ENCODE measurements around the gene PTCD3.

The PTCD3 gene

DNA sequence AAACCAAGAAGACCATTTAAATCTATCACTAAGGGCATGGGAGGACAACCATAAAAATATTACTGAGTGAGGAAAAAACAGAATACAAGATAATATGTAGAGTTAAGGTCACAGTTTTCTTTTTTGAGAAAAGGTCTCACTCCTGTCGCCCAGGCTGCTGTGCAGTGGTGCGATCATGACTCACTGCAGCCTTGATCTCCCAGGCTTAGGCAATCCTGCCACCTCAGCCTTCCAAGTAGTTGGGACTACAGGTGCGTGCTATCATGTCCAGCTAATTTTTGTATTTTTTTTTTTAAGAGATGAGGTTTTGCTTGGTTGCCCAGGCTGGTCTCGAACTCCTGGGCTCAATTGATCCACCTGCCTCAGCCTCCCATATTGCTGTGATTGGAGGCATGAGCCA, 24.3 kb upstream of the PTCD3 start:
- DNase-seq (ENCODE audit: low read depth in 2 of 2), result no peak

DNA sequence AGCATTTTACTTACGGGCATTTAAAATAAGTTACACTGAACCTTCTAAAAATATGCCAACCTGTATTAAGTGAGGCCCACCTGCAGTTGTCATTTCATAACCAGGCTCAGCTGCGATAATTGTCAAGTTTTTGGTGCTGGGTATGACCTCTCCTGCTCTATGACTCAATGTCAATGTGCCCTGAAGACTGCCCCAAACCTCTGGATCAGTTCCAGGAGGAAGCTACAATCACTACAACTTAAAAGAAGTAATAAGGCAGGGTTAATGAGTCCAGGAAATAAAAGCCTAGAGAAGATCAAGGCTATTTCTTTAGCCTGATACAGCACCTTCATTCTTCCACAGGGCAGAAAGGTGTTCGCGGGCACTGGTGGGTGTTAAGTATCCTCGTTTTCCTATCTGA, 23.3 kb upstream of the PTCD3 start:
- no peak for DNase-seq (ENCODE audit: low read depth in 2 of 2)

DNA sequence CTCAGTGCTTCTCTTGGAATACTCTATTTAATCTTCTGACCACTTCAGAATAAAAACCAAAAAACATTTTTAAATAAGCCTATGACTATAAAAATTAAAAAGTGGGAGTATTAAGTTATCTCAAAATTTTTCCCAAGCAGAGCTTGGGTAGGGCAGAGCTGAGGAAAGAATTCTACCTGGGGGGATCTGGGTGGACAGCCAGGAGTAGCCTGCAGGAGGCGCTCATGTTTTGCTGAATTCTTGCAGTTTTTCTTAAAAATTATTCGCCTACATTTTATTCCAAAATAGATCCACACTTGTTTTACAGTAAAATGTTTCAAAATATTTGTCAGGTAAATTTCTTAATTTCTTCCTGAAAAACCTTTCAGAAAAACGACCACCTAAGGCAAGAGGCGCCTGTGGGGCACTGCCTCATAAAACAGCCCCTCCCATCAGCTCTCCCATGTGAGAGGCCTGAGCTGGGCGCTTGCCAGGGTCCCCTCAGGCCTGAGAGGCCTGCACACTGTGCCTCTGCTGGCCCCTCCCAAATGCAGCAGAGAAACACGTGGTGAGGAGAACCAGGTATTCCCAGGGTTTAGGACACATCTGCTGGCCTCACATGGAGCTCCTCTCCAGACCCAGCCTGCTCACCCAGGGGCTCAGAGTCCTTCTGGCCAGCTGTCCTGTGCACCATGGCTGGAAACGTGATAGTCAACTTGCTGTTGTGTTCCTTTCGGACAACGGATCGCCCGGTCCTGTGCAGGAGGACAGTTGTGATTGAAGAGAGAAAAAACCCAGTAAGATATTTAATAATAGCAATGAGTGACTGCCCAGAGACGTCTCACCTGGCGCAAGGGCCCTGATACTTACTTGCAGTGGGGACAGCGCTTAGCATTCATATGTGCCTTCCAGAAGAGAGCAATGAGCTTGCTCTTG, 17.8 kb upstream of the PTCD3 start:
- DNase-seq (ENCODE audit: low read depth in 2 of 2), result no peak

DNA sequence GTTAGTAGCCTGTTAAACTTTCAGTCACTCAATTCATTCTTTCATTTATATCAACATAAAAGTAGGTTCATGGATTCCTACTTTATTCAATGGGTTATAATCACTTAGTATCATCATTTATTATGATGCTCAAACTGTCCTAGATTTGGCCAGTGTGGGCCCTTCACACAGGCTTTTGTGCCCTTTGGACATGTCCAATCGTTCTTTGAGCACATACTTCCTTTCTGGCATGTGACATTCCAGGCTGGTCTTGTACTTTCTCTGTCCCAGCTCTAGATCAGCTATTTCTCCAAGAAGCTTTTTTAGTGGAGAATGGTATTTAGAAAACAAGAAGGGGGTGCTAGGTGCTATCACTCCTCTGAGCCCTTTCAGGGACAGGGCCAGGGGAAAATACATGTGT, 11.8 kb upstream of the PTCD3 start:
- no peak for DNase-seq (ENCODE audit: low read depth in 2 of 2)

DNA sequence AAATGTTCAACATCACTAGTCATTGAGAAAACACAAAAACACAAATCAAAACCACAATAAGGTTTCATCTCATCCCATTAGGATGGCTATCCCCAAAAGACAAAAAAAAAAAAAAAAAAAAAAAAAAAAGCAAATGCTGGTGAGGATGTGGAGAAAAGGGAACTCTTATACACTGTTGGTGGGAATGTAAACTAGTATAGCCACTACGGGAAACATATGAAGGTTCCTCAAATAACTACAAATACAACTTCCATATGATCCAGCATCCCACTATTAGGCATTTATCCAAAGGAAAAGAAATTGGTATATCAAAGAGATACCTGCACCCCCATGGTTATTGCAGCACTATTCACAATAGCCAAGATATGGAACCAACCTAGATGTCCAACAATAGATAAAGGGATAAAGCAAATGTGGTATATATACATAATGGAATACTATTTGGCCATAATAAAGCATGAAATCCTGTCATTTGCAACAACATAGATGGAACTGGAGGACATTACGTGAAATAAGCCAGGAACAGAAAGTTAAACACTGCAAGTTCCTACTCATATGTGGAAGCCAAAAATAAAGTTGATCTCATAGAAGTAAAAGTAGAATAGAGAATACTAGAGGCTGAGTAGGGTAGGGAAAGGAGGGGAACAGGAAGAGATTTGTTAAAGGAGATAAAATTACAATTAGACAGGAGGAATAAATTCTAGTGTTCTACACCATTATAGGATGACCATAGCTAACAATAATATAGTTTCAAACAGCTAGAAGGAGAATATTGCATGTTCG, 8.7 kb upstream of the PTCD3 start:
- no peak for DNase-seq (ENCODE audit: low read depth in 2 of 2)

DNA sequence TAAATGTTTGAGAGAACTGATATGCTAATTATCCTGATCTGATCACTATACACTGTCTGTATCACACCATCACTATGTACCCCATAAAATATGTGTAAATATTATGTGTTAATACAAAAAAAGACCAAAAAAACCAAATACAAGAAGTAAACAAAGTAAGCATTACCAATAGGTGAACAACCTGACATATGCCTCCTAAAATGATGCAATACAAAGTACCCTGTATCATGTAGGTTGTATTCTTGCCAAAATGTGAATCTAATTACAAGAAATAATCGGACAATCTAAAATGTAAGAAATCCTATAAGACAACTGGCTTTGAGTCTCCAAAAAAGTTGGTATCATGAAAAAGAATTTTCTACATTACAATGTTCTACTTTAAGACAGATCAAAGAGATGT, 8.1 kb upstream of the PTCD3 start:
- no peak for DNase-seq (ENCODE audit: low read depth in 2 of 2)

DNA sequence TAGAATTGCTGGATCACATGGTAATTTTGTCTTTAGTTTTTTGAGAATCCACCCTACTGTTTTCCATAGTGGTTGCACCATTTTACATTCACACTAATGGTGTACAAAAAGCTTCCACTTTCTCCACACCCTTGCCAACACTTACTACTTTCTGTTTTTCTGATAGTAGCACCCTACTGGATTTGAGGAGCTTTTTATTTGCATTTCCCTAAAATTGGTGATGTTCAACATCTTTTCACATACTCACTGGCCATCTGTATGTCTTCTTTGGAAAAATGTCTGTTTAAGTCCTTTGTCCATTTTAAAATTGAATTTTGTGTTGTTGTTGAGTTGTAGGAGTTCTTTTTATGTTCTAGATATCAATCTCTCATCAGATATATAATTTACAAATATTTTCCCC, 3.9 kb upstream of the PTCD3 start:
- DNase-seq (ENCODE audit: low read depth in 2 of 2), result no peak

DNA sequence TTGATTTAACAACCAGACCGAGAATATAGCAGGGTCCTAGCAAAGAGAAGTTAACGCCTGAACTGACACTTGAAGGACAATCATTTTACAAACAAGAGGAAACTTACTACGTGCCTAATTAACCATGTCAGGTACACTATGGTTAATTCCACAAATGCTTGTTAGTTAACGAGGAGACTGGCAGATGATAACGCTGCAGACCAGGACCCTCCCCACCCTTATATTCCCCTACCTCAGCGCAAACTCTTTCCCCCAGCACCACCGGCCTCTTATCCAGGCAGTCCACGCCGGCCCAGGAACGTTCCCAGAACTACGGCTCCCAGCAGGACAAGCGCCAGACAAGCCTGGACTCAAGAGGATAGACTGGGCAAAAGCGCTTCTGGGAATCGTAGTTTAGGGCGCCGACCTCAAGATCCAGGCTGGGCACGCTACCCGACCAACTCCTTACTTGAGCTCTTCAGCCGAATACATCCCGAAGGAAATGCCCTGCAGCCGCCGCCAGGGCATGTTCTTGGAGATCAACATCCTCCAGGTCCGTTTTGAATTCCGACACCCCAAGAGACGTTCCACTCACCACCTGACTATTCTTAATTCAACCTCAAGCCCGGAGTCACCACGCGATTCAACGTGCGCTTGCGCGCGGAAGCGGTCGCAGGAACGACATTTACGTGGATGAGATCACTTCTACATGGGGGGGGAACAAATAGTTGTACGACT, 625 bp upstream of the PTCD3 start, which contains the start of gene POLR1A:
TSS of gene POLR1A (minus strand) at position 635 of the 717 bp plus-strand sequence. CDS start at position 525, 110 bp downstream.
- DNase-seq (ENCODE audit: low read depth in 2 of 2), result peak; percentile 69 to 71

DNA sequence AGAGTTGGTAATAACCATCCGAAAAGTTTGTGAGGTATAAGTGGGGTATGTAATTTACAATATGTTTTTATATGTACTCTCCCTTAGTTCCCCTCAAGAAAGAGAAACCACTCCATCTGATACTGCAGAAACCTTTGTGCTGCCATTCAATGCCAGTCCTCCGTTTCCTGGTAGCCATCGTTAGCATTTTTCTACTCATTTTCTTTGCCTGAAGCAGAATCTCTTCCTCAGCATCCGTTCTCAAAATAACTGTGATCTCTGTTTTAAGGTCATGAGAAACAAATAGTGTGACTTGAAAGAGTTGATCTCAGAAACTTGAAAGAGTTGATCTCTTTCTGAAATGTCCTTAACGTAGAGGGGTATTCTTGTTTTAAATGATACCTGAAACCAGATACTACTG, 996 bp downstream of the PTCD3 start:
- DNase-seq (ENCODE audit: low read depth in 2 of 2), result no peak

DNA sequence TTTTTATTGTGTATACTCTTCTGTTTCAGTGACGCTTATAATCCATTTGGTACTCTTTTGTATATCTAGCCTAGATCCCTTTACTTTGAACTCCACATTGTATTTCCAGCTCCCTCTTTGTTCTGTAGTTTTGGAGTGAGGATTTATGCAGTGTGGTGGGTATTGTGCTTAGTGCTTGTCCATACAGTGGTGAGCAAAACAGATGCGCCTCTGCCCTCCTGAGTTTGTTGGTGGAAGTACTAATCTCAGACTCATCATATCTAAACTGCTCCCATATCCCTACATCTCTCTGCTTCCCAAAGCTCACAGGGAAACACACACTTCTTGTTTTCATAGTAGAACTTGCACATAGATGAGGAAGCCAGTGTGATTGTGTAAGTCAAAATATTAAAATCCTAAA, 12.1 kb downstream of the PTCD3 start:
- no peak for DNase-seq (ENCODE audit: low read depth in 2 of 2)

DNA sequence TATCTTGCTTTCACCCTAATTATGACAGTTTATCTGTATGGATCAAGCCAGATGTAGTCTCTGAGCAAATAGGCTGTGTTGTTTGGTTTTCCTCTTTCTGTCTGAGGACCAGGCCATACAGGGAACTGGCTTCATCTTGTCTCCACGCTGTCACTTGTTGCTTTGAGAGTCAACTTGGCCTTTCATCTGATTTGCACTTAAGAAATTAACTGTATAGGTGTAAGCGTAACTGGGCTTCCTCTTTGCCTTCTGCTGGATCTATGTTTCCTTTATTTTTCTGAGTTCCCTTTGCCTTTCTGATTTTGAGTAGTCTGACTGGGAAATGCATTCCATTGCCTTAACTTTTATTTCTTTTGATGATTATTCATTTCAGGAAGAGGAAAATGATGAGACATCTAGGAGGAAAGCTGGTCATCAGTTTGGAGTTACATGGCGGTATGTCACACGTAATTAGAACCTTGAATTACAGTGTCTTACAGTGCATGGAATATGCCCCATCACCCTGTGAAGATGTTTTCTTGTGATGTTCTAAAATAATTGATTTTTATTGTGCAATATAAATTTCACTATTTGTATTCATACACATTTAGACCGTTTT, 17.4 kb downstream of the PTCD3 start:
- DNase-seq (ENCODE audit: low read depth in 2 of 2), result no peak

DNA sequence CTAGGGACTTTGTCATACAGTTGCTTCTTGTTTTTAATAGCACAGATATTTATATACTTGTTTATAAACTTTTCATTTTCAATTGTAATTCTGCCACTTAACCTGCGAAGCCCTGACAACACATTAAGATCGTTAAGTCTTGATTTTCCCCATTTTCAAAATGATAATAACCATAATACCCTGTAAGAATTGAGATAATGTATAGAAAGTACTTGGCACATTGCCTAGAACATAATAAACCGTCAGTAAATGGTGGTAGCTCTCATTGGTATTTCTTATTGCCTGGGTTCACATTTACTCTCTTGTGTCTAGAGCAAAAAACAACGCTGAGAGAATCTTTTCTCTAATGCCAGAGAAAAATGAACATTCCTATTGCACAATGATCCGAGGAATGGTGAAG, 18.6 kb downstream of the PTCD3 start:
- DNase-seq (ENCODE audit: low read depth in 2 of 2), result no peak

DNA sequence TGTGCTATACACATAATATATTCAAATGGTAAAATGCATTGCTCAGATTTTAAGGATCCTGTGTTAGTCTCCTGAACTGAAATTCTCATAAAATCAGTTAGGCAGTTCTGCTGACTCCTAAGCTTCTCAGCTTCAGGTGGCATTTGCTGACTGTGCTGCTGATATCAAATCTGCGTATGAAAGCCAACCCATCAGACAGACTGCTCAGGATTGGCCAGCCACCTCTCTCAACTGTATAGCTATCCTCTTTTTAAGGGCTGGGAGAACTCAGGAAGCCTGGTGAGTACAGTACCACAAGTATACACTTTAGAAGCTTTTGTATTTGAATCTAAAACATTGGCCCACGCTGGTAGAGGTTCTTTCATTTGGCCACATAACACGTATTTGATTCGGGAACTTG, 28.7 kb downstream of the PTCD3 start:
- DNase-seq (ENCODE audit: low read depth in 2 of 2), result no peak

DNA sequence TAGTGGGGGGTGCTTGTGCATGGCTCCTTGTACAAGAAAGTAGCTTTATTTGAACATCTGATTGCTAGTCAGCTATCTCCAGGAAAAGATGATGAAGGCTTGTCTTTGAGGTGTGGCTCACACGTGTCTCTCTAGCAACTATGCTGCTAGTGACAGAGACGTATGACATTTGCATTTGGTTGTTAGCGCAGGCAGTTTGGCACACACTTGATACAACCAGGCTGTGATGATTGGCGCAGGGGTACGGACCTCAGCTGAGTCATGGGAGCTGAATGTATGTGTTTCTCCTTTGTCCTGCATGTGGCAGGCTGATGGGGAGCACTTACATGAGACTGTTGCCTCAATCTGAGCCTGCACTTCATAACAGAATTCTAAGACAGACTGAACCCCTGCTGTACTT, 29.6 kb downstream of the PTCD3 start:
- DNase-seq (ENCODE audit: low read depth in 2 of 2), result no peak

DNA sequence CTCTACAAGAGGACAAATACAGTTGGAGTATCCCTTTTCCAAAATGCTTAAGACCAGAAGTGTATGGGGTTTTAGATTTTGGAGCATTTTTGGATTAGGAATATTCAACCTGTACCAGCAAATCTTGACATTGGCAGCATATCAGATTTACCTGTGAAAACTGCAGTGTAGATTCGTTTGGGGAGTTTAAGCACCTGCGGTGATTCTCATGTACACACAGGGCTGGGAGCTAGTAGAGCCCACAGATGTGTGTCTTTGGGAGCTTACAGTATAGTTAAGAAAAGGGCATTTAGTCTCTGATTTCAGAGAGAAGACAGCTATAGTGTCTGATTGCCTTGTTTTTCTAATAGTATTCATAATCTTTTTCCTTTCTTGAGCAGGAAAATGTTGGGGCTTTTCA, 30.1 kb downstream of the PTCD3 start:
- DNase-seq (ENCODE audit: low read depth in 2 of 2), result no peak

DNA sequence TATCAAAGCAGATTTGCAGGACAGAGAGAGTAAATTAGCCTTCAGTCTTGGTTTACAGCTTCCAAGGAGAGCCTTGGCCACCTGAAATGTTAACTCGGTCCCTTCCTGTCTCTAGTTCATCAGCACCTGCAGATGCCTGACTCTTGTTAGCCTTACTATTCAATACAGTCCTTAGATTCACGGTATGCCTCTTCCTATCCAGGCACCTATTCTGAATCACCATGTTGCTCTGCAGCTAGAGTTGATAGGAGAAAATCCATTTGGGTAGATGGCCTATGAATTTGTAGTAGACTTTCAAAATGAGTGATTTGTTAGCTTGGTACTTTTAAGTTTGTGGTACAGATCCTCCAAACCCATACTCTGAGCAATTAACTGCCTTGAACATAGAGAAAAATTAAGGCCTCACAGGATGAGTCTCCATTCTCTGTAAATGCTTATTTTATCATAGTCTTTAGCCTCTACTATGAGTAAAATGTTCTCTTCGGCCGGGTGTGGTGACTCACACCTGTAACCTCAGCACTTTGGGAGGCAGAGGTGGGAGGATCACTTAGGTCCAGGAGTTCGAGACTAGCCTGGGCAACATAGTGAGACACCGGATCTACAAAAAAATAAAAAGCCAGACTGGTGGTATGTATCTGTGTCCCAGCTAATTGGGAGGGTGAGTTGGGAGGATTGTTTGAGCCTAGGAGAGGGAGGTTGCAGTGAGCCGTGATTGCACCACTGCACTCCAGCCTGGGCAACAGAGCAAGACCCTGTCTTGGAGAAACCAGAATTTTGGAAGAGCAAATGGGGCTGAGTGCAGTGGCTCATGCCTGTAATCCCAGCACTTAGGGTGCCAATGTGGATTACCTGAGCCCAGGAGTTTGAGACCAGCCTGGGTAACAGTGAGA, 32.9 kb downstream of the PTCD3 start:
- no peak for DNase-seq (ENCODE audit: low read depth in 2 of 2)

DNA sequence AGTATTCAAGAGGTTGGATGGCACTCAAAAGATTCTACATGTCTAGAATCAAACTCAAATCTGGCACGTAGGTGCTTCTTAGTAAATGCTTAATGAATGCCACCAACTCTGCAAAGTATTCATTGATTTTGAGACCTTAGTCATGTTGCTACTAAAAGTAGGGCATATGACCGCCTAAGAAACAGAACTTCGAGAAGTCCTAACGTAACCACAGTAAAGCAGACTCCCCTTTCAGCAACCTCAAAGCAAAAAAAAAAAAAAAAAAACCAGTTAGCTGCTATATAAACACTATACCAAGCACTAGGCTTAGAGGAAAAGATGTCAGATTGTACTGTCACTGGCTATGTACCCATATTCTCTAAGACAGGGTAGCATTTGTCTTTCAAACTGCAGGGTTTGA, 33.9 kb downstream of the PTCD3 start:
- DNase-seq (ENCODE audit: low read depth in 2 of 2), result no peak

DNA sequence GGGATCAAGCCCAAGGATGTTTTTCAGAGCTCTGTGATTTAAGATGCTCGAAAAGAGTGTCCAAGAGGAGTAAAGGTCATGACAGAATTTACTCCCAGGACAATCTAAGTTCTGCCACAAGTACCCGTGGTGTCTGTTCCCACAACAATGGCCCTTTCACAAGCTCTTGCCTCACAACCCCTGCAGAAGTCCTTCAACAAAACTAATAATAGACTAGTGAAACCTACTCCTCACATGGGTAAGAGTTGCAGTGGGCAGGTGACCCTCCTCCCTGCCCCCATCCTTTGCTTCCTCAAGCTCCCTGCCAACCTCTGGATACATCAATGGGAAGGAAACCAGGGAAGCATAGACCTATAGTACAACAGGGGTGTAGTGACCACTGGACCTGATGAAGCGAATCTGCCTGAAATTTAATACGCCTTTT, 34.9 kb downstream of the PTCD3 start:
- no peak for DNase-seq (ENCODE audit: low read depth in 2 of 2)

DNA sequence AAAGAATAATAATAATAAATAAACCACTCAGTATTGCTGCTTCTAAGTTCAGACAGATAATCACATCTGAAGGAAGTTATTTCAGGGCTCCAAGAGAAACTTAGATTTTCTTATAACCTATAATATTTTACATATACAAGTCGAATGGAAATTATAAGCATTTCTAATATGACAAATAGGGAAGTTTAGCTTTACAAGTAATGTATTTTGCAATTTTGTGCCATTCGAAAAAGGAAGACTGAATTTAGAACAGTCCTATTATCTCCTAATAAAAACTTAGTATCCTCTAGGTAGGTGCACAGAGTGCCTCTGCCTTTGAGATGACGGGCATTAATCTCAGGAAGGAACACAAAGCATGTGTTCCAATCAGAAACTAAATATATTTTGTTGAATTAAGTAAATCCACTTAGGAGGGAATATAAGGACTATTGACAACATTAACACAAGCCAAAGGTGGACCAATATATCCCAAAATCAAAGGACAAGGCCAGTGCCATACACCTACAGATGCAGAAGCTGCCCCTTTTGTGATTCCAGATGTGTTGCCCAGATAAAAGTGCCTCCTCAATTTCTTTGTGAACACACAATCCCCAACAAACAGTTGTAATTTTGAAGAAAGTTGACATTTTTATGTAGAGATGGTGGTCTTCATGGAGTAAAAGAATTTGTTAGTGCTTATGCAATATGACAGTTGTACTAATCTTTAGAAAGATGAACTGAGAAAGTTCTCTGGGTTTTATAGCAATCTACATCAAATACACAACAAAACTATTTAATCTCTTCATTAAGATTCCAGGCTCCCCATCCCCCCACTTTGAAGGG, 36.6 kb downstream of the PTCD3 start:
- no peak for DNase-seq (ENCODE audit: low read depth in 2 of 2)

DNA sequence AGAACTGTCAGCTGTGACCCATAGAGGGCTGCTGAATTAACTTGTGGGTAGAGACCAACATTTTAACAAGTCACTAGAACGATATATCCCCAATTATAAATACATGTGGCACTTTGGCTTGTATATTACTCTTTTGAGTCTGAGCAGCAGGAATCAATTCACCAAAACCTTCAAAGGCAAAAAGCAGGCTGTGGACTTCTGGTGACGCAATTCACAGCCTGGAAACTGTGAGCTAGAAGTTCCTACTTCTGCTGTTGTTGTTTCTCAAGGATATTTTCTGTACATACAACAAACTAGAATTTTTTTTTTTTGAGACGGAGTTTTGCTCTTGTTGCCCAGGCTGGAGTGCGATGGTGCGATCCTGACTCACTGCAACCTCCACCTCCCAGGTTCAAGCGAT, 37.3 kb downstream of the PTCD3 start:
- no peak for DNase-seq (ENCODE audit: low read depth in 2 of 2)

All from stimulated activated CD8-positive, alpha-beta memory T cell treated with anti-CD3 and anti-CD28 coated beads, Interleukin-15, amount 100 ng/mL, for 4 hours (primary cell).